ENCODE data around the gene CRYBA4. TPM values are rescaled to one million over a fixed set of nuclear protein-coding genes. Genes with fewer than 3 reads are reported as not detected.

CRYBA4 gene
- total RNA-seq, 3 donors from 2014 or later, result not detected

DNA sequence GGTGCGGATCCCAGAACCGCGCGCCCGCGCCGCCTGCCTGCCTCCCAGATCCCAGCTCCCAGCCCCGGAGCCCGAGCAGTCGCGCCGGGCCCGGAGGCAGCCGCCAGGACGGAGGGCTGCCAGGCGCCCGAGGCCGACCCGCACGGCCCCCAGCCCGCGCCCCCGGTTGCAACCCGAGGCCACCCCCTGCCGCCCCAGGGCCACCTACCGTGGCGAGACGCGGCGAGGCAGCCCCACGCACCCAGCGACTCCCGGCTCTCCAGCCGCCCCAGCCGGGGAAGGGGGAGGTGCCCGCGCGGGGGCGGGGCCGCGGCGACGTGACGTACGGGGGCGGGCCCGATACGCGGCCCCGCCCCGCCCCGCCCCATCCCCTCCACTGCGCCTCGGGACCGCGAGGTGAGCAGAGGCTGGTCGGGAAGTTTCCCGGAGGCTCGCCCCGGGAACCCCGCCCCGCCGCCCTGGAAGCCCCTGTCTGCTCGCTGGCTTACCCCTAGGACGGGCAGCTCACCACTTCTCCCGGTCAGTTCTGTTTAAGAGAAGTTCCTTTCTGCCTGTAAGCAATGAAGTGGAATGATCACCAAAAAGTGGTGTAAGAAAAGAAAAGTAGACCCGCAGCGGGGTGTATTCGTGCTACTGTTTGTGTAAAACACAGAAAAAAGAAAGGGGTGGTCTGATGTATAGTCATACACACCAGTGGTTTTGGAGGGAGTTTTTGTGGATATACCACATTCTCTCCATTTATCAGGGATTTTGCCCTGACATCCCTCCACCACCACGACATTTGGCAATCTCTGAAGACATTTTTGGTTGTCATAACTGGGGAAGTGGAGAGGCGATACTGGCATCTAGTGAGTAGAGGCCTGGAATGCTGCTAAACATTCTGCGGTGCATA, 31.7 kb upstream of the CRYBA4 start, which contains the start of gene TPST2:
Gene TPST2 (minus strand): TSS at position 288 of the 892 bp plus-strand sequence. CDS start 48,502 bp downstream, outside the sequence.
- Histone ChIP-seq H3K9me3 (no peaks in the 10 kb centered on the region), H3K4me3 (peak within 1 kb of the TSS; percentile 81), H3K36me3 (ENCODE audit: low read depth) (no peaks in the 10 kb centered on the region), H3K4me1 (ENCODE audit: low read depth) (peaks cover 20% of the 10 kb centered on the region)
- intact Hi-C loops (cut with DNase I, micrococcal nuclease), result no loop called here
- TF ChIP-seq, protein P1, sequence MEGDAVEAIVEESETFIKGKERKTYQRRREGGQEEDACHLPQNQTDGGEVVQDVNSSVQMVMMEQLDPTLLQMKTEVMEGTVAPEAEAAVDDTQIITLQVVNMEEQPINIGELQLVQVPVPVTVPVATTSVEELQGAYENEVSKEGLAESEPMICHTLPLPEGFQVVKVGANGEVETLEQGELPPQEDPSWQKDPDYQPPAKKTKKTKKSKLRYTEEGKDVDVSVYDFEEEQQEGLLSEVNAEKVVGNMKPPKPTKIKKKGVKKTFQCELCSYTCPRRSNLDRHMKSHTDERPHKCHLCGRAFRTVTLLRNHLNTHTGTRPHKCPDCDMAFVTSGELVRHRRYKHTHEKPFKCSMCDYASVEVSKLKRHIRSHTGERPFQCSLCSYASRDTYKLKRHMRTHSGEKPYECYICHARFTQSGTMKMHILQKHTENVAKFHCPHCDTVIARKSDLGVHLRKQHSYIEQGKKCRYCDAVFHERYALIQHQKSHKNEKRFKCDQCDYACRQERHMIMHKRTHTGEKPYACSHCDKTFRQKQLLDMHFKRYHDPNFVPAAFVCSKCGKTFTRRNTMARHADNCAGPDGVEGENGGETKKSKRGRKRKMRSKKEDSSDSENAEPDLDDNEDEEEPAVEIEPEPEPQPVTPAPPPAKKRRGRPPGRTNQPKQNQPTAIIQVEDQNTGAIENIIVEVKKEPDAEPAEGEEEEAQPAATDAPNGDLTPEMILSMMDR (IDR thresholded peaks at IDR 0.05), result no peak
- ATAC-seq (peak; percentile 96), DNase-seq (peak; percentile 84 to 89 (median 88))

DNA sequence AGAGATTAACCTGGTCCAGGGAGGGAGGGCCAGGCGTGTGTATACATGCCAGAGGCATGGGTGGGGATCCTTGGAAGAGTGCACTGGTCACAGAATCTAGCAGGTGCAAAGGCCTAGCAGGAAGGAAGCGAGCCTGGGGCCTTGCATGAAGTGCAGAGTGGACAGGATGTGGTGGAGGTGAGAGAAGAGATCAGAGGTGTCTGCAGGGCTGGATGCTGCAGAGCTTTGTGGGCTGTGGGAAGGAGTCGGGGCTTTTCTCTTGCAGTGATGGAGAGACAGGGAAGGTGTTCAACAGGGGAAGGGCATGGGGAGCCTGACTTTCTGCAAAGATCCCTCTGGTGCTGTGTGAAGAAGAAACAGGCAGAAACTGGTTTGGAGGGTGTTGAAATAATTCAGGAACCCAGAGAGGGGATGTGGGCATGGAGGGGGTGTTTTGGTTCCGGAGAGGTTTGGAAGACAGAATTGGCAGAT, 29.3 kb upstream of the CRYBA4 start:
- Histone ChIP-seq H3K9me3 (no peaks in the 10 kb centered on the region), H3K4me3 (no peak overlapping the region), H3K36me3 (ENCODE audit: low read depth) (no peaks in the 10 kb centered on the region), H3K4me1 (ENCODE audit: low read depth) (peaks cover 12% of the 10 kb centered on the region)
- DNase-seq (peak; percentile 43 to 67 (median 46)), ATAC-seq (peak; percentile 39)
- TF ChIP-seq, protein P1 (IDR thresholded peaks at IDR 0.05), result no peak
- intact Hi-C loops (cut with DNase I, micrococcal nuclease), result no loop called here

DNA sequence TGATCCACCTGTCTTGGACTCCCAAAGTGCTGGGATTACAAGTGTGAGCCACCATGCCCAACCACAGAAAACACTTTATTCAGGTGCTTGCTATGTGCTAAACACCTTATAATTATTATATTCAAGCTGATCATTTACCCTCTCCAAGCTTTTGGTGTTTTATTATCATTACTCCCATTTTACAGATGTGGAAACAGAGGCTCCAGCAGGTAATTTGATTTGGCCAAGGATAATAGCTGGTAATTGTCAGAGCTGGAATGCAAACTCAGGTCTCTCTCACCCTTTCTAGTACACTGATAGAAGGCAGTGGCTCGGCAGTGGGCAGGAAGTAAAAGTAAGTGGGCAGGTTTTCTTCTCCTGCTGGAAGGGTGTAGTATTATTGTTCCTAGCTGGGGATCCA, 28.0 kb upstream of the CRYBA4 start:
- Histone ChIP-seq H3K9me3 (no peaks in the 10 kb centered on the region), H3K4me1 (ENCODE audit: low read depth) (peaks cover 12% of the 10 kb centered on the region), H3K36me3 (ENCODE audit: low read depth) (no peaks in the 10 kb centered on the region), H3K4me3 (no peak overlapping the region)
- ATAC-seq, result no peak
- DNase-seq, result no peak
- intact Hi-C loops (cut with DNase I, micrococcal nuclease), result no loop called here
- TF ChIP-seq, protein P1 (IDR thresholded peaks at IDR 0.05), result no peak

DNA sequence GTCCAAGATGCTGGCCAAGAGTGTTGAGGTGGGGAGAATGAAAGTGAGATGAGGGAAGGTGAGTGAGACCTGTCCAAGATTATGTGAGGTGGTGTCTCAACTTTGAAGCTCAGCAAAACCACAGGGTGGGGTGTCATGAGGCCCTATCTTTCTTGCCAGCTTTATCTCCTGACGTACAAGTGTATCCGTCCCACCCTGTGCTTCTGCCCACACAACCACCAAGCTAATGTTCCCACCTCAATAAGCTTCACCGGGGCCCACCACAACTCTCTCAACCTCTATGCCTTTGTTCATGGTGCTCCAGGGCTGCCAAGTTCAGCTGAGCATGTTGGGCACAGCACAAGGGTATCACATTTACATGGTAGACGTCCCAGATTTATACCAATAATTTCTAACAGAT, 24.7 kb upstream of the CRYBA4 start:
- Histone ChIP-seq H3K4me3 (no peak overlapping the region), H3K9me3 (no peaks in the 10 kb centered on the region), H3K36me3 (ENCODE audit: low read depth) (no peaks in the 10 kb centered on the region), H3K4me1 (ENCODE audit: low read depth) (peaks cover 4% of the 10 kb centered on the region)
- TF ChIP-seq, protein P1 (IDR thresholded peaks at IDR 0.05), result no peak
- intact Hi-C loops (cut with DNase I, micrococcal nuclease), result no loop called here
- no peak for ATAC-seq
- DNase-seq, result no peak

DNA sequence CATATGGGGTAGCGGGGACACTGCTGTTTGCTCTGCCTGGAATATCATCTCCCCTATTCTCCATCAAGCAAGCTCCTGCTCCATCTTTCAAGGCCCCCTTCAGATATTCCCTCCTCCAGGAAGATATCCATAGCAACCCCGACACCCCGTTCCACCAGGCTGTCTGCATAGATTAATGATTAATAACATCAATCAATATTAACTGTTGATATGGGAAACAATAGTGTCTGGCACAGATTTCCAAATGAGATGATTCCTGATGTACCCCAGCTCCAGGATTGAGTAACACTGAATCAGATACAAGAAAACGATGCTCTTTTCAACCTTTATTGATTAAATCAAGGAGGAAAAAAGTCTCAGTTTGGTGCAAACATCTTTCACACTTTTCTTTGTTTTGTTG, 24.3 kb upstream of the CRYBA4 start:
- no peaks in the 10 kb centered on the region for H3K4me1 ChIP-seq (ENCODE audit: low read depth)
- intact Hi-C loops (cut with DNase I, micrococcal nuclease), result no loop called here
- TF ChIP-seq, protein P1 (IDR thresholded peaks at IDR 0.05), result no peak
- H3K36me3 ChIP-seq (ENCODE audit: low read depth), result no peaks in the 10 kb centered on the region
- DNase-seq (no peak), ATAC-seq (no peak)
- H3K9me3 ChIP-seq, result no peaks in the 10 kb centered on the region
- H3K4me3 ChIP-seq, result no peak overlapping the region

Data from mucosa of descending colon (tissue), 3 donors.